GM18508 (cell line): ENCODE results near the gene FAM168A.

Experiments used
- ATAC-seq: cut with Tn5 transposase; IDR thresholded peaks from one replicate; pipeline ENCODE4 v1.9.1; 2021; ENCODE audit warnings: moderate number of reproducible peaks; ENCODE audit not compliant: insufficient read depth, unreplicated experiment

The FAM168A gene

DNA sequence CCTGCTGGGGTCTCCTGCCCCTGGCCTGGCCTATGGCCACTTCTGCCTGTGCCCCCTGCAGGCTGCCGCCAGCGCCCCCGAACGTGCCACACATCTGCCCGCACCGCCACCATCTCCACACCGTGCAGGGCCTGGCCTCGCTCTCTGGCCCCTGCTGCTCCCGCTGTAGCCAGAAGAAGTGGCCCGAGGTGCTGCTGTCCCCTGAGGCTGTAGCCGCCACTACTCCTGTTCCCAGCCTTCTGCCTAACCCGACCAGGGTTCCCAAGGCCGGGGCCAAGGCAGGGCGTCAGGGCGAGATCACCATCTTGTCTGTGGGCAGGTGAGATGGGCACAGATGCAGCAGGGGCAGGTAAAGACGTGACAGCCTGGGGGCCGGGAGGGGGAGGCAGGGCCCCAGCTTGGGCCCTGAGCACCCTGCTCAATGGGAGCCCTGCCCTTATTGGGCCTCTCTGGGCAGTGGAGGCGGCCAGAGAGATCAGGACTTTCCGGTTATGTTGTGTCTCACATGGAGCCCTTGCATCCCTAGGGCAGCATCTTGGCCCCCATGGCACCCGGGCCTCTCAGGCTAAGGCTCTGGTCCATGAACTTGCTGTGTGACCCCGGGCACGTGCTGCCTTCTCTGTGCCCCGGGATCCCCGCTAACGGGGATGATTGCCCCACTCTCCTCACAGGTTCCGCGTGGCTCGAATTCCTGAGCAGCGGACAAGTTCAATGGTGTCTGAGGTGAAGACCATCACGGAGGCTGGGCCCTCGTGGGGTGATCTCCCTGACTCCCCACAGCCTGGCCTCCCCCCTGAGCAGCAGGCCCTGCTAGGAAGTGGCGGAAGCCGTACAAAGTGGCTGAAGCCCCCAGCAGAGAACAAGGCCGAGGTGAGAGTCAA is 203.3 kb downstream of the FAM168A start:
- no peak for ATAC-seq

DNA sequence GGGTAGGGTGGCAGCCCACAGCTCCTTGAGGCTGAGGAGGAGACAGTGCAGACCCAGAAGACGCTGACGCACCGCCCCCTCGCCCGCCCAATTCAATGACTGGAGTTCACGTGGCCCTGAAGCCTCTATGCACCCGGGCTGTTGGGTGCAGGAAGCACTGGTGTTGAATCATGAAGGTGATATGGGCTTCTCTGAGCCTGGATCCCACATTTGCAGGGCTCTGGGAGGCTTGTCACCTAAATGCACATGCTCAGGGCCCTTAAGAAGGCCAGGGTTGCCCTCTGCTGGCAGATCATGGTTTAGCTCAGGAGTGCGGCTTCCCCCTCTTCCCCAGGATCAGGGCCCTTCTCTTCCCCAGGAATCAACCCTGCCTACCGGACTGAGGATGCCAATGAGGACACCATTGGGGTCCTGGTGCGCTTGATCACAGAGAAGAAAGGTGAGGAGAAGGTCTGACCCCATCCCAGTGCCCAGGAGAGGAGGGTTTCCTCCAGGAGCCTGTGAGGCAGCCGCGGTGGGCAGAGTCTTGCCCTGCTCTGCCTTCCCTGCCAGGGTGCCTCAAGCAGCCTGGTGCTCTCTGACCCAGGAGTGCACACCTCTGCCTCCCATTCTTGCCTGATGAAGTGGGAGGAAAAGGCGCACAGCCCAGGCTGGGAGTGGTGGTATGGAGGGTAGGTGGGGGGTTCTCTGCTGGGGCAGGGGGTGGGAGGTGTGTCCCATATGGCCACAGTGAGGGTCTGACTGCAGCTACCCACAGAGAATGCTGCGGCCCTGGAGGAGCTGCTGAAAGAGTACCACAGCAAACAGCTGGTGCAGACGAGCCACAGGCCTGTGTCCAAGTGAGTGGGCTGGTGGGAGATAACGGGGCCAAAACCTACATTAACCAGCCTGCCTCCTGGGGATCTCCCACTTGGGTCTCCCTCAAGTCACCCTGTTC is 204.2 kb downstream of the FAM168A start:
- ATAC-seq: no peak

DNA sequence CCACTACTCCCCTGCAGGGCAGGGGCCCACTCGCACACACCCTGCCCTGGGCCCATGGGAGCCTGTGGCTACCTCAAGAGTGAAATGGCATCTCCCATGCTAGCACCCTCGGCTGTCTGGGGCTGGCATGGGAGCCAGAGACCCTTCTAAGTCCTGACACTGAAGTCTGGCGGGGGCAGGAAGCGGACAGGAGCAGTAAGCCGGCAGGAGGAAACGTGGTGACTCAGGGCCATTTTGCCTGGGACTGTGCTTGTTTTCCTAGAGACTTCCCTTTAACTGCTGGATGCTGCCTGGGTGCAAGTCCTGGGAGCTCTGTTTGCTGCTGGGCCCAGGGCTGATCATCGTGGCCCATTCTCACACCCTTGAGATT is 204.9 kb downstream of the FAM168A start:
- ATAC-seq: no peak

DNA sequence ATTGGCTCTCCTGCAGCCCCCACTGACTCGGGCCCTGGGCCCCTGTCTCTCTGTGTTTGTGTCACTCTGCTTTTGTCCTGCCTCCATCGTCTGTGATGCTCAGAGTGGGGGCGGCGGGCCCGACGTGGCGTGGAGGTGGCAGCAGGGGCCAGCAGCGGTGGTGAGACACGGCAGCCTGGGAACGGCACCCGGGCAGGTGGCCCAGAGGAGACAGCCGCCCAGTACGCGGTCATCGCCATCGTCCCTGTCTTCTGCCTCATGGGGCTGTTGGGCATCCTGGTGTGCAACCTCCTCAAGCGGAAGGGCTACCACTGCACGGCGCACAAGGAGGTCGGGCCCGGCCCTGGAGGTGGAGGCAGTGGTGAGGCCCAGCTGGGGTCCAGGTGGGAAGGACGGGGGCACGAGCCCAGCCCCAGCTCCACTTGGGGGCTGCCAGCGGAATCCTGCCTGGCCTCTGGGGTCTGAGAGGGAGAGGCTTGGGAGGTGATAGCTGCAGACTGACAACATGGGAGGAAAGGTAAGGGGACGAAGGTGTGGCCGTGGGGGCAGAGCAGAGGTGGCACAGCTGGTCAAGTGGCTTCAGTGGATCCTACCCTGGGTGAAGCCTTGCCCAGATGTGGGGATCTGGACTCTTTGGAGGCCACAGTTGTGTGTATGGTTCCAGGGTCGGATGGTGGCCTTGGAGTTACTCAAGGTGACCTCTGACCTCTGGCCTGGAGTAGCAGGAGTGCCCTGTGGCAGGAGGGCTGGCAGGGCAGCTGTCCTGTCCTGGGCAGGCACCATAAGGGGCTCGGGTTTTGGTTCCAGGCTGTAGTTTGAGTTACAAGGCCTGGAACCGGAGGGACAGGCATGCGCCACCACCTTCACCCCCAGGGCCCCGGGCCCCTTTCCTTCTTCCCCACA is 205.6 kb downstream of the FAM168A start:
- ATAC-seq: no peak

DNA sequence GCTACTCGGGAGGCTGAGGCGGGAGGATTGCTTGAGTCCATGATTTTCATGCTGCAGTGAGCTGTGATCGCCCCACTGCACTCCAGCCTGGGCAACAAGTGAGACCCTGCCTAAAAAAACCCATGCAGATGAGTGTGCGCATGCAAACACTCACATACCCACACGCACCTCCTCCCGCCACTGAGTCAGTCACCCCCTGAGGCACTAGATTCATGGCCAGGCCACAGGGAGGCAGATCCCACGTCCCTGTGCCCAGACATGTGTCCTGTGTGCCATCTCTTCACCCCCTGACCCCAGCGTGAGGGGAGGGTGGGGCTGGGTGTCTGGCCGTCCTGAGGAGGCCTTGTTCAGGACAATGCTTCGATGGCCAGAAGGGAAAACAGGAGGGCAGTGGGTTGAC is 206.2 kb downstream of the FAM168A start:
- no peak for ATAC-seq

DNA sequence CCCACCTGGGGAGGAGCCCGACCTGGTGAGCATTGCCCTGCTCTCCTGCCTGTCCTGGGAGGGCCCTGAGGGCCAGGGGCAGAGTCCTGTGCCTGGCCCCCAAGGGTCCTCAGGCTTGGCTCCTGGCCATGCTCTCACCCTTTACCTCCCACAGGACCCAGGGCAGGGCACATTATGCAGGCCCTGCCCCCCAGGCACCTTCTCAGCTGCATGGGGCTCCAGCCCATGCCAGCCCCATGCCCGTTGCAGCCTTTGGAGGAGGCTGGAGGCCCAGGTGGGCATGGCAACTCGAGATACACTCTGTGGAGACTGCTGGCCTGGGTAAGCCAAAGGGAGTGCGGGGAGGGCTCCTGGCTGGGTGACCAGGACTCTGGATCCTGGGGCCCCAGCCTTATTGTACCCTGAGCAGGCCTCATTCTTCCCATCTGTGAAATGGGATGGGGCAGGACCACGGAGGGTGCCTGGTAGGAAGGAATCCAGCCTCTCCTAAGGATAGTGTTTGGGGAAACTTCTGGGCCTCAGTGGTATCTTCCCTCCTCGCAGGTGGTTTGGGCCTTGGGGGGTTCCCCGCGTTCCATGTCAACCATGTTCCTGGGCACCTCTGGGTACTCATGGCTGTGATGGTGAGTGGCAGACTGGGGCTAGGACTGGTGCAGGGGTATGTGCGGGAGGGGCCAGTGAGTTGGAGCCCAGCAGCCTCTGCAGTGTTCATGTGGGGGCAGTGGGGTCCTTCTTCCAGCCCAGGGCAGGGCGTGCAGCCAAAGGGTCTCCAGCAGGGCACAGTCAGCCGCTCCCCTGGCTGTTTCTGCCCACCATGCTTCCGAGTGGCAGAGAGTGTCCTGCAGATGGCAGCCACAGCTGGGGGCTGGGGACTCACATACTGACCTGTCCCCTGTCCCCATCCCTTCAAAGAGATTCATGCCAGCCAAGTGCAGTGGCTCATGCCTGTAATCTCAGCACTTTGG is 207.0 kb downstream of the FAM168A start:
- ATAC-seq: no peak

DNA sequence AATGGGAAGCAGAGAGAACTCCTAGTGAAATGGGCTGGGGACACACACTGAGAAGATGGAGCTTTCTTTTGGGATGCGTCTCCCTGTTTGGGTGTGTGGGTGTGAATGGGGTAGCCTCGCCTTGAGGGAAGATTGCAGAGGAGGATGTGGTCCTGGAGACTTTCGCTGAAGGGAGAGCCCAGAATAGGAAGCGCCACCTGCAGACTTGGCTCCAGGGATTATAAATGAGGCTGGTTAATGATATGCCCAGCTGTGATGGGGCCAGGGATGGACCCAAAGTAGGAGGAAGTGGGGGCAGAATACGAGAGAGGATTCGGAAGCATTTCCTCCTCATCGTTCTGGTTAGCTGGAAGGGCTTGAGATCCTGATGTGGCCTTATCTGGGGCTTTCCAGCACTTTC is 208.0 kb downstream of the FAM168A start:
- no peak for ATAC-seq

DNA sequence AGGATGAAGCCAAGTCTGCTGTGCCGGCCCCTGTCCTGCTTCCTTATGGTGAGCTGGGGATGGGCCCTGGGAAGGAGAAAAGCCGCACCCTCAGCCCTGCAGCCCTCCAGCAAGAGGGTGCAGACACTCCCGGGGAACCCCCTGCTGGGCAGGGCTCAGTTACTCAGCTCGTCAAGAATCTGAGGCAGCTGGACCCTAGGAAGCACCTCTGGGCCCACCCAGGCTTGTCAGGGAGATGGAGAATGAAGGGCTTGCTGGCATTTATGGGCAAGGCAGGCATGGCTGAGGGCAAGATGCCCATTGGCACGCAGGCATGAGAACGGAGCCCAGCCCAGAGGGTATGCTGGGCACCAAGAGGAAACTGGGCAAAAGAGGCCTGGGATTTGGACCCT is 208.8 kb downstream of the FAM168A start:
- ATAC-seq: no peak

DNA sequence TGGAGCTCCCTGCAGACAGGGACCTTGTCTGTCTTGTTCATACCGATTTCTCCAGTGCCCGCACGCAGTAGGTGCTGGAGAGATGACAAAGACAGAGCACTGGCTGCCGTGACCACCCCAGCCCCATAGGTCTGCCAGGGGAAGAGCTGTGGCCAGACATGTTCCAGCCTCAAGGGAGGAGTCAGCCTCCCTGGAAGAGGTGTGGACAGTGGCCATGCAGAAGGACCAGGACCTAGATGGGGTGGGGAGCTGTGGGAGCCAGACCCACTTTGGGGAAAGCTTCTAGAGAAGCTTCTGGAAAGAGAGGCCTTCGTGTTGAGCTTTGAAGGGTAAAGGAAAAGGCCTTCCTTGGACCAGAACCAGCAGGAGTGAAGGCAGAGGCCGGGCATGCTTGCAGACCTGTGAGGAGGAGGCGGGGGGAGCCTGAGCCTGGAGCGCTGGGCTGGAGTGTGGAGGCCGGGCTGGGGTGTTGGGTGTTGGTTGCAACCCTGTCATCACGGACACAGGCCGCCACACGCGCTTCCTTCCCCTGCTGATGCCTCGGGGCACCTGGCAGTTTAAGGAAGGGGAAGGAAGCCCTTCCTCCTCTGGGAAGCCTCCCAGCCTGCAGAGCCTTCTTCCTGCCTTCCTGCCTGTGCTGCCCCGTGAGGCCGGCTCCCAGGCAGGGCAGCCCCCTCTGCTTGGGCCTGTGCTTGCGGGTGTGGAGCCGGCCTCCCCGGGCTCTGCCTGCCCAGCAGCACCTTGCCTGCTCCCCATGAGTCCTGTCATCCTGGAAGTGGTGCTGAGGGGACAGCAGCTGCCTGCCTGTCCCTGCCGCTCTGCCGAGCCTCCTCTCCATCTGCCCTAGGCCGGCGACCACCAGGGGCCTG is 209.4 kb downstream of the FAM168A start:
- ATAC-seq: no peak

DNA sequence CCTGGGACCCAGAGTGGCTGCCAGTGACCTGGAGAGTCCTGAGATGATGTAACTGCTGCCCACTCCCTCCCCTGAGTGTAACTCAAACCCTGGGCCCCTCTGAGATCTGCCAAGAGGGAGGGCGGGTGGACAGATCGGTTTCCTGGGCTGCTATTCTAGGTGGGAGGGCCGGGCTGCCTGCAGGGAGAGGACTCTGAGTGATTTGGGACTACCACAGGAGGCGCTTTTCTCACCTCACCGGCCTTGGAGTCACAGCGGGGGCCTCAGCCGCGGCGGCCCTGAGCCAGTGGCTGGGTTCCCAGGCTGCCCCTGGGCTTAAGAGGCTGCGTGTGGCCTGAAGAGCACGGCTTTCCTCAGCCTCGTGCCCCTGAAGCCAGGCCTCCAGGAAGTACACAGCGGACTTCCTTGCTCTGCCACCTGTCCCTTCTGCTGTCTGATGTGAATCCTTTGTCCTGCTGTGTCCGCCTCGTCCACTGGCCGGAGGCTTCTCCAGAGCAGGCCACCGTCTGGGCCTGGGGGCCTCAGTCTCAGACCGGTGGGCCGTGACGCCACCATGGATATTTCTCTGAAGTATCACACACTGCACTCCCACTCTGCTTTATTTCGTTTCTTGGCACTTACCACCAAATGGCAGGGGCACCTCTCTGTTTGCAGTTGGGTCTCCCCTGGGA is 210.2 kb downstream of the FAM168A start:
- ATAC-seq: no peak

DNA sequence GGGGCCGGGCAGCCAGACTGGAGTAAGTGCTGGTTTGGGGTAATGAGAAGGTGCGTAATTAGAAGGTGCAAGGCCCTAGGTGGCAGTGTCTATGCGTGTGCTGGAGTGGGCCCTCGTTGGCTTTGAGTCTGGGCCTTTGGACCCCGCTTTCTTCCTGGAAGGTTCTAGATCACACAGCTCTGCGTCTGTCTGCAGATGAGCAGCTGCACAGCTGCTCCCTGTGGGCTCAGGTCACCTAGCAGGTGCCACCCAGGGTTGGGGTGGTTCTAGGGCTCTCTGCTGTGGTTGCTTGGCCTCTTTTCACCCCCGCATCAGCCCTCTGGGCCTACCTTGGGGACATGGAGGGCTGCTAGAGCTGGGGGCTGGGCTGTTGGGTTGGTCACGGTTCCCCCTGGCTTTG is 211.4 kb downstream of the FAM168A start:
- ATAC-seq: no peak

DNA sequence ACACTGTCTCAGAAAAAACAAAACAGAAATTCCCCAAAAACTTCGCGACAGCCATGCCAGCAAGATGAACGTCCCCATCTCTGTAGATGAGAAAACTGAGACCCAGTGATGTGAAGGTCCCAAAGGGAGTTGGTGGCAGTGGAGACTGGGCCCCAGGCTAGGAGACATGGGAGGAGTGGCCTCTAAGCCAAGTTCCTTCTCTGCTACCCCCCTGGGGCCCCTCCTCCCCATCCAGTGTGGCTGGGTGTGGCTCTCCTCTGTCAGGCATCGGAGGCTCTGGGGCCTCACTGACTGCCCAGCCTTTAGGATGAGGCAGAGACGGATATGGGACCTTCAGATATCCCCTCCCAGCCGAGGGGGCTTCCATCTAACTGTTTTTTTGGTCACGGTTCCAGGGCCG is 211.9 kb downstream of the FAM168A start:
- ATAC-seq: no peak

DNA sequence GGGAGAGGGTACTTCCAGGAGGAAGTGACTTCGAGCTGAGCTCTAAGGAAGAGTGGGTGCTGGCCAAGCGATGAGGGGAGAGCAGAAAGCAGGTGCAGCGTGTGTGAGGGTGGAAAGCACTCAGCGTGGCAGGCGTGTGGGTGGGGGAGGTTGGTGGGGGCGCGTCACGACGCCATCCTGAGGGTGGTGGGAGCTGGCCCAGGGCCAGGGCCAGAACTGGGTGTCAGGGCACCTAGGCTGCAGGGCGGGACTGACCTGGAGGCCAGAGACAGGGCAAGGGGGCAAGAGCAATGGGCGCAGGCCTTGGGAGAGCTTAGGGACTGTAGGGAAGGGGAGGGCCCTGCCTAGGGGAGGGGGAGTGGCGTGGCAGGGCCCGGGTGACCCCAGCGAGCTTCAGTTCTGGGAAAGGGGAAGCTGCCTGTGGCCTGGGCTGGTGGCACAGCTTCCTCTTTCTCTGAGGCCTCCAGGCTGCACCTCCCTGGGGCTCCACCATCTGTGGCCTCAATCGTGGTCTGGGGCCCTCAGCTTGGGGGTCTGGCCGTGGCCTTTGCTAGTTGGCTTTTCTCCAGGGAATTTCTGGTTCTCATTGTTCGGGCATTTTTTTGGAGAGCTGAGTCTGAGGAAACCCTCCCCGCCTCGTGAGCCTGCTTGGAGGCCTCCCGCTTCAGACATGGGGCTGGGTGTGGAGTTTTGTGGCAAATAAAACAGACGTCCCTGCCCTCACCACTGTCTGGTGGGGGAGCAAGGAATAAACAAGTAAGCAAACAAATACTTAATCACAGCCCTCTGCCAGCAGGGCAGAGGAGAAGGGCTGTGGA is 212.8 kb downstream of the FAM168A start:
- no peak for ATAC-seq

DNA sequence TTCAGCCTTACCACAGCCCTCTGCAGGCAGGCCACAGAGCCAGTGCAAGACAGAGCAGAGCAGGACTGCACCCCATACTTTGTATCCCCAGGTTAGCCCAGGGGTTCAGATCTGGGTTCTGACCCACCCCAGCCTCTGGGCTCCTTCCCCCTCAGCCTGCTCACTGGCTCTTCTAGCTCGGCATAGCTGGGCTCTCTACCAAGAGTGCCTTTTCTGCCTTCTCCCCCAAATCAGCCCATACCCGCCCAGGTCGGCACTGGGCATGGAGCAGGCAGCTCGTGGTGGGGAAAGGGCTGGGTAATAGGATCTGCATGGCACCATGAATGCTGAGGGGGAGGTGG is 213.4 kb downstream of the FAM168A start:
- no peak for ATAC-seq

DNA sequence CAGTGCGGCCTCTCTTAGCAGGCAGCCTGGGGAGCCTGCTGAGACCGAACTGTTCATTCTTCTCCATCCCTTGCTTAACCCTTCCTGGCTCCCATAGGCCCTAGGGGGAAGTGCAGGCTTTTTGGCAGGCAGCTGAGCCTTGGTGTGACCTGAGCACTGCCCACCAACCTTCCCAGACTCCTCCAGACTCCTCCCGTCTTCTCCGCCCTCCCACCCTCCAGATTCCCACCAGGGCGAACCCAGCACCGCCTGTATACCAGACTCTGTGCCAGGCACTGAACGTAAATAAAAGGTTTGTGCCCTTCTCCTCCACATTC is 213.8 kb downstream of the FAM168A start:
- no peak for ATAC-seq

DNA sequence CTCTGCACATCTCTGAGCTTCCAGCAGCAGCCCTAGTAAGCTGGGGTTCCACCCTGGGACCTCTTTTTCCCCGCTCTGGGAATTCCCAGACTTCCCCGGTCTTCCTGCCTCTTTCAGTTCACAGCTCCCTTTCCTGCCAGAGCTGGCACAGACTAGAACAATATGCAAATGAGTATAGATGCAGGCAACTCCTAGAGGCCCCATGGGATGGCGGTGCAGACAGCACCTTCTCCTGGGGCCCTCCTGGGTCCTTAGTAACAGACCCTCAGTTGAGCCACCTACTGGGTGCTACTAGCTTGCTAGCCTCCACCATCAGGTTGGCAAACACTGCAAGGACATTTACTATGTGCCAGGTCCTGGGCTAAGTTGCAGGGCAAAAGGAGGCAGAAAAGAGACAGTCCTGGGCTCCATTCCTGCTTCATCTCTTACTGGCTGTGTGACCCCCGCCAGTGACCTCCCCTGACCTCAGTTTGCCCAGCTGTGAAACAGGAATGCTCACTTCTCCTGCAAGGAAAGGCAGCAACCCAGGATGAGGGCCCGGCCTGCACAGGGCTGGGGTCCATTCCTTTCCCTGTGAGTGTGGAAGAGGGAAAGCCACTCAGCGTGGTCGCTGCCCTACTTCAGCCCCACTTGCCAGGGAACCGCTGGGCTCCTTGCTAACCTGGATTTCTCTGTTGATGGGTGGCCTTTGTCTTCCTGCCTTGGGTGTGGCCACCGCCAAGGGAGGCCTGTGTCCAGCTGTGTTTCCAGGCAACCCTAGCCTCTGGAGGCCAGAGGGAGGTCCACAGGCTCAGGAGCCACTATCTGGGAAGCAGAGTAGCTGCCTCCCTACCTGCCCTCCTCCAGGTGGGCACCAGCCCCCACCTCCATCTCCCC is 214.4 kb downstream of the FAM168A start:
- no peak for ATAC-seq
